Lower lobe of right lung (tissue), 2 donors: ENCODE results near the gene GGT7. TPM values are rescaled to one million over a fixed set of nuclear protein-coding genes. Genes with fewer than 3 reads are reported as not detected.

Experiments used
- ATAC-seq, 2 donors: fragments of 200-7000 bp; cut with Tn5 transposase; one replicate each; pipeline ENCODE4 v1.9.1; 2020 to 2022; ENCODE audit warnings: mild to moderate bottlenecking in 2 of 2, moderate library complexity in 2 of 2
- DNase-seq: peaks from one replicate; pipeline ENCODE4 v3.0.0-alpha.2; 2020
- H3K27ac ChIP-seq: fragments of 200-600 bp; one replicate; pipeline ENCODE4 v1.8.0; 2022
- H3K27me3 ChIP-seq: fragments of 200-600 bp; one replicate; pipeline ENCODE4 v1.8.0; 2022; ENCODE audit warnings: low read depth
- H3K36me3 ChIP-seq: fragments of 200-600 bp; one replicate; pipeline ENCODE4 v1.8.0; 2022; ENCODE audit warnings: mild to moderate bottlenecking
- H3K4me1 ChIP-seq: fragments of 200-600 bp; one replicate; pipeline ENCODE4 v1.8.0; 2022
- H3K4me3 ChIP-seq: fragments of 200-600 bp; one replicate; pipeline ENCODE4 v1.8.0; 2022; ENCODE audit warnings: mild to moderate bottlenecking
- H3K9me3 ChIP-seq: fragments of 200-600 bp; one replicate; pipeline ENCODE4 v1.8.0; 2022
- intact Hi-C: fragments of 100-400 bp; cut with DNase I; formaldehyde crosslinking; loops from one replicate; pipeline ENCODE4 v1.11.0; 2022
- total RNA-seq: library from RNA; stranded (reverse); fragmentation: NEBNext Ultra II Directional; extraction: Animal tissue kit (Norgen Biotek cat#: 25700); gene quantifications from one replicate; pipeline ENCODE4 v1.2.1, GENCODE V29; 2021
- TF ChIP-seq, protein P1 (sequence below): fragments of 200-600 bp; IDR thresholded peaks from one replicate; pipeline ENCODE4 v1.8.0; 2022; ENCODE audit warnings: antibody characterized with exemption, mild to moderate bottlenecking
- donor health status: DM: no; HTN: yes; CAD: no; lungs with severe emphysema.

GGT7 gene
- total RNA-seq, 1 donor from 2014 or later, result 24.0 TPM

DNA sequence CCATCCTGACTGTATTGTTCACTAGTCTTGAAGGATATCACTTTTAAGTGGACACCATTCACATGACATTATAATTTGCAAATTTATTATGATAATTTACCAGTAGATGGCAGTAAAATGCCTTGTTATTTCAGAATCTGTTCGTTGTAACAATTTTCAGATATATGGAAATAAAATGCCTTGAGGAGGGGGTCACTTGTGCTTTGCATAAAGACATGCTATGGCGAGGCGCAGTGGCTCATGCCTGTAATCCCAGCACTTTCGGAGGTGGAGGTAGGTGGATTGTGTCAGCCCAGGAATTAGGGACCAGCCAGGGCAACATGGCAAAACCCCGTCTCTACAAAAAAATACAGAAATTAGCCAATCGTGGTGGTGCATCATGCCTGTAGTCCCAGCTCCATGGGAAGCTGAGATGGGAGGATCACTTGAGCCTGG, 38.2 kb downstream of the GGT7 start:
- intact Hi-C loops, result no loop called here
- peak in 1 of 2 donors; percentile 45 for ATAC-seq
- Histone ChIP-seq H3K27ac (no peak overlapping the region), H3K27me3 (no peaks in the 10 kb centered on the region), H3K4me1 (no peaks in the 10 kb centered on the region), H3K9me3 (no peaks in the 10 kb centered on the region), H3K36me3 (no peaks in the 10 kb centered on the region), H3K4me3 (no peak overlapping the region)
- TF ChIP-seq, protein P1, sequence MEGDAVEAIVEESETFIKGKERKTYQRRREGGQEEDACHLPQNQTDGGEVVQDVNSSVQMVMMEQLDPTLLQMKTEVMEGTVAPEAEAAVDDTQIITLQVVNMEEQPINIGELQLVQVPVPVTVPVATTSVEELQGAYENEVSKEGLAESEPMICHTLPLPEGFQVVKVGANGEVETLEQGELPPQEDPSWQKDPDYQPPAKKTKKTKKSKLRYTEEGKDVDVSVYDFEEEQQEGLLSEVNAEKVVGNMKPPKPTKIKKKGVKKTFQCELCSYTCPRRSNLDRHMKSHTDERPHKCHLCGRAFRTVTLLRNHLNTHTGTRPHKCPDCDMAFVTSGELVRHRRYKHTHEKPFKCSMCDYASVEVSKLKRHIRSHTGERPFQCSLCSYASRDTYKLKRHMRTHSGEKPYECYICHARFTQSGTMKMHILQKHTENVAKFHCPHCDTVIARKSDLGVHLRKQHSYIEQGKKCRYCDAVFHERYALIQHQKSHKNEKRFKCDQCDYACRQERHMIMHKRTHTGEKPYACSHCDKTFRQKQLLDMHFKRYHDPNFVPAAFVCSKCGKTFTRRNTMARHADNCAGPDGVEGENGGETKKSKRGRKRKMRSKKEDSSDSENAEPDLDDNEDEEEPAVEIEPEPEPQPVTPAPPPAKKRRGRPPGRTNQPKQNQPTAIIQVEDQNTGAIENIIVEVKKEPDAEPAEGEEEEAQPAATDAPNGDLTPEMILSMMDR, result peak; percentile 47
- no peak for DNase-seq

DNA sequence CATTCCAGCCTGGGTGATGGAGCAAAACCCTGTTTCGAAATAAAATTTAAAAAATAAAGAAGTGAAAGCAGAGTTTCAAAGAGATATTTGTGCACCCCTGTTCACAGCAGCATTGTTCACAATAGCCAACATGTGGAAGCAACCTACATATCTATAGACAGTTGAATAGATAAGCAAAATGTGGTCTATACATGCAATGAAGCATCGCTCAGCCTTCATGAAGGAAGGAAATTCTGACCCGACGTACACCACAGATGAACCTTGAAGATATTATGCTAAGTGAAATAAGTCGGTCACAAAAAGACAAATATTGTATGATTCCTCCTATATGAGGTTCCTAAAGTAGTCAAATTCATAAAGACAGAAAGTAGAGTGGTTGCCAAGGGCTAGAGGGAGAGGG, 40.7 kb downstream of the GGT7 start:
- Histone ChIP-seq H3K27me3 (no peaks in the 10 kb centered on the region), H3K4me1 (no peaks in the 10 kb centered on the region), H3K36me3 (no peaks in the 10 kb centered on the region), H3K27ac (no peak overlapping the region), H3K9me3 (no peaks in the 10 kb centered on the region), H3K4me3 (no peak overlapping the region)
- no peak for ATAC-seq
- intact Hi-C loops, result no loop called here
- TF ChIP-seq, protein P1, result no peak
- DNase-seq, result no peak

GRCh38 chr20:34829191-34829590, 43.5 kb downstream of the GGT7 start:
- H3K27ac ChIP-seq, result no peak overlapping the region
- H3K4me3 ChIP-seq, result no peak overlapping the region
- no peak for DNase-seq
- peaks cover 7% of the 10 kb centered on the region for H3K4me1 ChIP-seq
- TF ChIP-seq, protein P1, result no peak
- no peak for ATAC-seq
- intact Hi-C loops, result no loop called here
- H3K27me3 ChIP-seq, result no peaks in the 10 kb centered on the region
- no peaks in the 10 kb centered on the region for H3K9me3 ChIP-seq
- H3K36me3 ChIP-seq, result no peaks in the 10 kb centered on the region

- H3K4me1 ChIP-seq, result peaks cover 39% of the 10 kb centered on the region
- H3K9me3 ChIP-seq, result no peaks in the 10 kb centered on the region
- no peaks in the 10 kb centered on the region for H3K36me3 ChIP-seq
- no peaks in the 10 kb centered on the region for H3K27me3 ChIP-seq
- DNase-seq (peak; percentile 91), ATAC-seq (peak; percentile 88 to 93)
- intact Hi-C loops, result no loop called here
- TF ChIP-seq, protein P1, result no peak
- H3K27ac ChIP-seq, result peak within 1 kb of the TSS; percentile 87
- peak within 1 kb of the TSS; percentile 85 for H3K4me3 ChIP-seq
Observed at GRCh38 chr20:34825530-34826362, 46.9 kb downstream of the GGT7 start, which contains the start of gene NCOA6. Gene NCOA6, minus strand, starts transcription at chr20:34825651. Its CDS starts 43,296 bp downstream, at chr20:34782355.

DNA sequence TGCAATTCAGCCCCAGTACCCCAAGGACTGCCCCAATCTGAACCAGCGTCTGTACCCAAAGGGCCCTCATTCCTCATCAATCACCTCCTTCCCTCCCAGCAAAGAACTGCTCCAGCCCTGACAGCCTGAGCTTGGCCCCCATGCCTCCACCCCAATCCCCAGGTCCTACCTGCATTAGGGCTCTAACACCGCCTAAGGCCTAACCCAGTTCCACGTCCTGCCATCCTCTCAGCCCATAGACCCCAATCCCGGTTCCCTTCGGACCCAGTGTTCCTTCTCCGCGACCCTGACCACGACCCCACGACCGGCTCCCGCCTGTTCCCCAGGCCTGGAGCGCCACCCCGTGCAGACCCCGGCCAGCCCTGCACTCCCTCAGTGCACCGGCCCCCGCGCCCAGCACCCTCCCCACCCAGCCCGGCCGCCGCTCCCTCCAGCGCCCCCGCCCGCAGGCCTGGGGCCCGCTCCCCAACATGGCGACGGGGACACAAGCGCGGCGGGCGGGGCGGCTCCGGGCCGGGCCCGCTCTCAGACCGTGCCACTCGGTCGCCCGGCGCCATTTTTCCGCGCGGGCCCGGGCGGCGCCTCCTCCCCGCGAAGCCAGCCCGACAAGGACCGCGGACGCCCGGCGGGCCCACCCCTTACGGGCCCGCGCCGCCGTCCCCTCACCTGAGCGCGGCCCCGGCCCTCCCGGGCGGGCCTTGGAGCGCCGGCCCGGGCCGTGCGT, 47.7 kb downstream of the GGT7 start:
- Histone ChIP-seq H3K36me3 (no peaks in the 10 kb centered on the region), H3K27ac (peak overlapping the region; percentile 87), H3K4me3 (peak overlapping the region; percentile 85), H3K27me3 (no peaks in the 10 kb centered on the region), H3K4me1 (peaks cover 40% of the 10 kb centered on the region), H3K9me3 (no peaks in the 10 kb centered on the region)
- DNase-seq, result peak; percentile 79
- ATAC-seq, result peak; percentile 91 to 92
- TF ChIP-seq, protein P1, result no peak
- intact Hi-C loops, result no loop called here
